Stomach (tissue), 4 donors: ENCODE measurements around the gene ST7L.

Experiments
- EP300 ChIP-seq: sonication (generic); formaldehyde crosslinking; IDR thresholded peaks from one replicate; pipeline ENCODE4 v1.6.1; 2017; ENCODE audit warnings: antibody characterized with exemption
- POLR2A ChIP-seq, 4 donors: fragments of 450-650 bp; IDR thresholded peaks; one replicate each; pipeline ENCODE4 v1.6.1; 2016; ENCODE audit warnings: antibody characterized with exemption in 4 of 4, control low read depth in 2 of 4, mild to moderate bottlenecking in 1 of 4, moderate library complexity in 1 of 4
- POLR2AphosphoS5 ChIP-seq, 3 donors: sonication (generic); formaldehyde crosslinking; IDR thresholded peaks; one replicate each; pipeline ENCODE4 v1.6.1; 2016; ENCODE audit warnings: antibody characterized with exemption in 3 of 3
- TF ChIP-seq, protein P1 (sequence below), 7 experiments: fragments of 450-650 bp in 4 of 7; fragments of 200-600 bp in 3 of 7; sonication (generic) in 3 of 7; IDR thresholded peaks; one replicate each; pipeline ENCODE4 v1.5.1; 2016 to 2019; ENCODE audit warnings: antibody characterized with exemption in 7 of 7, control low read depth in 2 of 7, mild to moderate bottlenecking in 1 of 7

- TF ChIP-seq EP300 = no peak
- TF ChIP-seq, protein P1, sequence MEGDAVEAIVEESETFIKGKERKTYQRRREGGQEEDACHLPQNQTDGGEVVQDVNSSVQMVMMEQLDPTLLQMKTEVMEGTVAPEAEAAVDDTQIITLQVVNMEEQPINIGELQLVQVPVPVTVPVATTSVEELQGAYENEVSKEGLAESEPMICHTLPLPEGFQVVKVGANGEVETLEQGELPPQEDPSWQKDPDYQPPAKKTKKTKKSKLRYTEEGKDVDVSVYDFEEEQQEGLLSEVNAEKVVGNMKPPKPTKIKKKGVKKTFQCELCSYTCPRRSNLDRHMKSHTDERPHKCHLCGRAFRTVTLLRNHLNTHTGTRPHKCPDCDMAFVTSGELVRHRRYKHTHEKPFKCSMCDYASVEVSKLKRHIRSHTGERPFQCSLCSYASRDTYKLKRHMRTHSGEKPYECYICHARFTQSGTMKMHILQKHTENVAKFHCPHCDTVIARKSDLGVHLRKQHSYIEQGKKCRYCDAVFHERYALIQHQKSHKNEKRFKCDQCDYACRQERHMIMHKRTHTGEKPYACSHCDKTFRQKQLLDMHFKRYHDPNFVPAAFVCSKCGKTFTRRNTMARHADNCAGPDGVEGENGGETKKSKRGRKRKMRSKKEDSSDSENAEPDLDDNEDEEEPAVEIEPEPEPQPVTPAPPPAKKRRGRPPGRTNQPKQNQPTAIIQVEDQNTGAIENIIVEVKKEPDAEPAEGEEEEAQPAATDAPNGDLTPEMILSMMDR (IDR thresholded peaks at IDR 0.05) = no peak
- no peak for TF ChIP-seq POLR2A (IDR thresholded peaks at IDR 0.05)
- TF ChIP-seq POLR2AphosphoS5 (IDR thresholded peaks at IDR 0.05) = no peak
Observed at GRCh38 chr1:112493351-112493750, 125.6 kb downstream of the ST7L start.
